Measurements from ENCODE around the gene F12.

Gene F12

GRCh38 chr5:177427211-177427822 lies 18.0 kb upstream of the F12 start (continued):
- TF ChIP-seq ZNF211 (tag by site-specific recombination; IDR thresholded peaks at IDR 0.05; ENCODE audit: low read depth) = no peak
- TF ChIP-seq ZNF558 (tag by site-specific recombination; IDR thresholded peaks at IDR 0.05) = no peak
- TF ChIP-seq ZNF416 (tag by site-specific recombination; IDR thresholded peaks at IDR 0.05) = no peak
- TF ChIP-seq MYNN (tag by site-specific recombination; IDR thresholded peaks at IDR 0.05; ENCODE audit: borderline replicate concordance) = no peak
- no peak for TF ChIP-seq HIC1 (tag by site-specific recombination; IDR thresholded peaks at IDR 0.05)
- no peak; the same call in 1 of the 2 replicates for TF ChIP-seq SP3 (tag by site-specific recombination; IDR thresholded peaks at IDR 0.05)
- TF ChIP-seq ZNF426 (tag by site-specific recombination; IDR thresholded peaks at IDR 0.05) = no peak
- TF ChIP-seq SETDB1 (IDR thresholded peaks at IDR 0.05; ENCODE audit: insufficient read length, low read length) = no peak
- no peak for TF ChIP-seq ZNF449 (tag by site-specific recombination; IDR thresholded peaks at IDR 0.05)
- TF ChIP-seq ZNF280D (tag by site-specific recombination; IDR thresholded peaks at IDR 0.05) = no peak
- no peak for TF ChIP-seq ZNF548 (tag by site-specific recombination; IDR thresholded peaks at IDR 0.05)
- TF ChIP-seq, protein P1, sequence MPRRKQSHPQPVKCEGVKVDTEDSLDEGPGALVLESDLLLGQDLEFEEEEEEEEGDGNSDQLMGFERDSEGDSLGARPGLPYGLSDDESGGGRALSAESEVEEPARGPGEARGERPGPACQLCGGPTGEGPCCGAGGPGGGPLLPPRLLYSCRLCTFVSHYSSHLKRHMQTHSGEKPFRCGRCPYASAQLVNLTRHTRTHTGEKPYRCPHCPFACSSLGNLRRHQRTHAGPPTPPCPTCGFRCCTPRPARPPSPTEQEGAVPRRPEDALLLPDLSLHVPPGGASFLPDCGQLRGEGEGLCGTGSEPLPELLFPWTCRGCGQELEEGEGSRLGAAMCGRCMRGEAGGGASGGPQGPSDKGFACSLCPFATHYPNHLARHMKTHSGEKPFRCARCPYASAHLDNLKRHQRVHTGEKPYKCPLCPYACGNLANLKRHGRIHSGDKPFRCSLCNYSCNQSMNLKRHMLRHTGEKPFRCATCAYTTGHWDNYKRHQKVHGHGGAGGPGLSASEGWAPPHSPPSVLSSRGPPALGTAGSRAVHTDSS (tag by site-specific recombination; IDR thresholded peaks at IDR 0.05) = no peak
- TF ChIP-seq ZNF600 (tag by site-specific recombination; IDR thresholded peaks at IDR 0.05) = no peak
- peak; percentile 47; the same call in 1 of the 2 replicates for TF ChIP-seq ZNF335 (tag by site-specific recombination; conservative IDR thresholded peaks at IDR 0.05)
- TF ChIP-seq ZNF654 (tag by site-specific recombination; IDR thresholded peaks at IDR 0.05; ENCODE audit: low read depth) = no peak
- TF ChIP-seq ZBTB26 (tag by site-specific recombination; optimal IDR thresholded peaks at IDR 0.05) = peak; percentile 7
- TF ChIP-seq SP7 (tag by site-specific recombination; IDR thresholded peaks at IDR 0.05) = no peak
- TF ChIP-seq, protein P2, sequence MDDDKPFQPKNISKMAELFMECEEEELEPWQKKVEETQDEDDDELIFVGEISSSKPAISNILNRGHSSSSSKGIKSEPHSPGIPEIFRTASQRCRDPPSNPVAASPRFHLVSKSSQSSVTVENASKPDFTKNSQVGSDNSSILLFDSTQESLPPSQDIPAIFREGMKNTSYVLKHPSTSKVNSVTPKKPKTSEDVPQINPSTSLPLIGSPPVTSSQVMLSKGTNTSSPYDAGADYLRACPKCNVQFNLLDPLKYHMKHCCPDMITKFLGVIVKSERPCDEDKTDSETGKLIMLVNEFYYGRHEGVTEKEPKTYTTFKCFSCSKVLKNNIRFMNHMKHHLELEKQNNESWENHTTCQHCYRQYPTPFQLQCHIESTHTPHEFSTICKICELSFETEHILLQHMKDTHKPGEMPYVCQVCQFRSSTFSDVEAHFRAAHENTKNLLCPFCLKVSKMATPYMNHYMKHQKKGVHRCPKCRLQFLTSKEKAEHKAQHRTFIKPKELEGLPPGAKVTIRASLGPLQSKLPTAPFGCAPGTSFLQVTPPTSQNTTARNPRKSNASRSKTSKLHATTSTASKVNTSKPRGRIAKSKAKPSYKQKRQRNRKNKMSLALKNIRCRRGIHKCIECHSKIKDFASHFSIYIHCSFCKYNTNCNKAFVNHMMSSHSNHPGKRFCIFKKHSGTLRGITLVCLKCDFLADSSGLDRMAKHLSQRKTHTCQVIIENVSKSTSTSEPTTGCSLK (tag by site-specific recombination; IDR thresholded peaks at IDR 0.05) = no peak
- TF ChIP-seq, protein P3, sequence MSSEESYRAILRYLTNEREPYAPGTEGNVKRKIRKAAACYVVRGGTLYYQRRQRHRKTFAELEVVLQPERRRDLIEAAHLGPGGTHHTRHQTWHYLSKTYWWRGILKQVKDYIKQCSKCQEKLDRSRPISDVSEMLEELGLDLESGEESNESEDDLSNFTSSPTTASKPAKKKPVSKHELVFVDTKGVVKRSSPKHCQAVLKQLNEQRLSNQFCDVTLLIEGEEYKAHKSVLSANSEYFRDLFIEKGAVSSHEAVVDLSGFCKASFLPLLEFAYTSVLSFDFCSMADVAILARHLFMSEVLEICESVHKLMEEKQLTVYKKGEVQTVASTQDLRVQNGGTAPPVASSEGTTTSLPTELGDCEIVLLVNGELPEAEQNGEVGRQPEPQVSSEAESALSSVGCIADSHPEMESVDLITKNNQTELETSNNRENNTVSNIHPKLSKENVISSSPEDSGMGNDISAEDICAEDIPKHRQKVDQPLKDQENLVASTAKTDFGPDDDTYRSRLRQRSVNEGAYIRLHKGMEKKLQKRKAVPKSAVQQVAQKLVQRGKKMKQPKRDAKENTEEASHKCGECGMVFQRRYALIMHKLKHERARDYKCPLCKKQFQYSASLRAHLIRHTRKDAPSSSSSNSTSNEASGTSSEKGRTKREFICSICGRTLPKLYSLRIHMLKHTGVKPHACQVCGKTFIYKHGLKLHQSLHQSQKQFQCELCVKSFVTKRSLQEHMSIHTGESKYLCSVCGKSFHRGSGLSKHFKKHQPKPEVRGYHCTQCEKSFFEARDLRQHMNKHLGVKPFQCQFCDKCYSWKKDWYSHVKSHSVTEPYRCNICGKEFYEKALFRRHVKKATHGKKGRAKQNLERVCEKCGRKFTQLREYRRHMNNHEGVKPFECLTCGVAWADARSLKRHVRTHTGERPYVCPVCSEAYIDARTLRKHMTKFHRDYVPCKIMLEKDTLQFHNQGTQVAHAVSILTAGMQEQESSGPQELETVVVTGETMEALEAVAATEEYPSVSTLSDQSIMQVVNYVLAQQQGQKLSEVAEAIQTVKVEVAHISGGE (tag by site-specific recombination; conservative IDR thresholded peaks at IDR 0.05; ENCODE audit: low read depth) = 0 out of 2 replicates have a peak, but pooled peaks have one; percentile 17
- no peak for TF ChIP-seq ZNF830 (tag by site-specific recombination; IDR thresholded peaks at IDR 0.05; ENCODE audit: low read depth)
- TF ChIP-seq ZXDB (tag by site-specific recombination; IDR thresholded peaks at IDR 0.05) = peak; percentile 40; the same call in 1 of the 2 replicates
- no peak for TF ChIP-seq OSR2 (tag by site-specific recombination; IDR thresholded peaks at IDR 0.05)

Measured in HEK293 (cell line).